ENCODE results near the gene VPS16.

The VPS16 gene

DNA sequence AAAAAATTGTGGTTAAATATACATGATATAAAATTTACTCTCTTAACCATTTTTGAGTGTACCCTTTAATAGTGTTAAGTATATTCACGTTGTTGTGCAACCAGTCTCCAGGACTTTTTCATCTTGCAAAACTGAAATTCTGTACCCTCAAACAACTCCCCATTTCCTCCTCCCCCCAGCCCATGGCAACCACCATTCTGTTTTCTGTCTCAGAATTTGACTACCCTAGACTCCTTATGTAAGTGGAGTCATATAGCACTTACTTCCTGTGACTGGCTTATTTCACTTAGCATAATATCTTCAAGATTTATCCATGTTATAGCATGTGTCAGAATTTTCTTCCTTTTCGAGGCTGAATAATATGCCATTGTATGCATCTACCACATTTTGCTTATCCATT is 5.1 kb downstream of the VPS16 start:
- TF ChIP-seq, protein P1, sequence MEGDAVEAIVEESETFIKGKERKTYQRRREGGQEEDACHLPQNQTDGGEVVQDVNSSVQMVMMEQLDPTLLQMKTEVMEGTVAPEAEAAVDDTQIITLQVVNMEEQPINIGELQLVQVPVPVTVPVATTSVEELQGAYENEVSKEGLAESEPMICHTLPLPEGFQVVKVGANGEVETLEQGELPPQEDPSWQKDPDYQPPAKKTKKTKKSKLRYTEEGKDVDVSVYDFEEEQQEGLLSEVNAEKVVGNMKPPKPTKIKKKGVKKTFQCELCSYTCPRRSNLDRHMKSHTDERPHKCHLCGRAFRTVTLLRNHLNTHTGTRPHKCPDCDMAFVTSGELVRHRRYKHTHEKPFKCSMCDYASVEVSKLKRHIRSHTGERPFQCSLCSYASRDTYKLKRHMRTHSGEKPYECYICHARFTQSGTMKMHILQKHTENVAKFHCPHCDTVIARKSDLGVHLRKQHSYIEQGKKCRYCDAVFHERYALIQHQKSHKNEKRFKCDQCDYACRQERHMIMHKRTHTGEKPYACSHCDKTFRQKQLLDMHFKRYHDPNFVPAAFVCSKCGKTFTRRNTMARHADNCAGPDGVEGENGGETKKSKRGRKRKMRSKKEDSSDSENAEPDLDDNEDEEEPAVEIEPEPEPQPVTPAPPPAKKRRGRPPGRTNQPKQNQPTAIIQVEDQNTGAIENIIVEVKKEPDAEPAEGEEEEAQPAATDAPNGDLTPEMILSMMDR (IDR thresholded peaks at IDR 0.05) = no peak
- no peak for TF ChIP-seq ZFX (IDR thresholded peaks at IDR 0.05; ENCODE audit: borderline replicate concordance)
- H3K27ac ChIP-seq = no peak overlapping the region

DNA sequence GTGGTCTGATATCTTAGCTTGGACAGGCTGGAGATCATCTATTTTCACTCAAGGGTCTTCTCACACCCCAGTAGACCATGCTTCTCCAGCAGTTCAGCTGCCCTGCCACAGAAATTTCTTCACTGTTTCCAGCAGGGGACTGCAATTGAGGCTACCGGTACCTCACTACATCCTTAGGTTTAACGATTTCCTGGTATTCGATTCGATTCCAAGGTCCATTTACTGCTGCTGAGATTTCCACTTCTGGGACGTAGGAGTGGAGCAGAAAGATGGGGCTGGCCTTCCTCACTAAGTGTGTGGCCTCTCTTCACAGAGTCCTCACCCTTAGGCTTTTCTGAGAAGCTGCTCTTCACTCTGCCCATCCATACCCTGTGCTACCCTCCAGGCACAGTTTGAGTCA is 6.2 kb downstream of the VPS16 start:
- TF ChIP-seq, protein P1 (IDR thresholded peaks at IDR 0.05) = no peak
- TF ChIP-seq ZFX (IDR thresholded peaks at IDR 0.05; ENCODE audit: borderline replicate concordance) = no peak
- H3K27ac ChIP-seq = no peak overlapping the region

DNA sequence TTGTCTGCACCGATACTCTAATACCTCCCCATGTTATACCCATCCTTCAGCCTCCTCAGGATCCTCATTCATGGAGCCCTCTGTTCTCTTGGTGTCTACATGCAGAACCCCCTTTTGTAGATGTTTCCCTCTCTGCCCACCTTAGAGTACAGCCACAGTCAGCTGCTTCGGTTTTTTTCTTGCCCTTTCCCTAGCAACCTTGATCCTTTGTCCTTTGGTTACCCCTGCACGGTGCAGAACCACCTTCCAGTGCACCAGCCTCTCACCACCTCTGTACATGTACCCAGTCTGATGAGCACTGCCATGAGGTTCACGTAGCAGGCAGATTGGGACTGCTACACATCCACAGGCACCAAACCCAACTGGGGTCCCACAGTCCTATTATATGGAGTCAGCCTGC is 7.3 kb downstream of the VPS16 start:
- H3K27ac ChIP-seq = no peak overlapping the region
- no peak for TF ChIP-seq ZFX (IDR thresholded peaks at IDR 0.05; ENCODE audit: borderline replicate concordance)
- TF ChIP-seq, protein P1 (IDR thresholded peaks at IDR 0.05) = no peak

DNA sequence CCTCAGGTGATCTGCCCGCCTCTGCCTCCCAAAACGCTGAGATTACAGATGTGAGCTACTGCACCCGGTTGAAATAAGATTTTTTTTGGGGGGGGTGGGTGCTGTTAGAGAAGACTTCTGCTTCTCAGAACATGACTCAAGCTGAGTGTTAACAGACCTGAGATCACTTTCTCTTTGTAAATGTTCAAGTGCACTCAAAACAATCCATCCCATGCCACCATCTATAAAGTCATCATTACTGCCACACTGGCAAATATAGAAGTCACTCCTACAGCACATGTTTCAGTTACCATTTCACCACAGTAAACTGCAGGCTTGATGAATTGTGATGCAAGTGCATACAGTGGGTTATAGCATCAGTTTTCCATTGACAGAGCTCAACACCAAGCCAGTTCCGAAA is 9.0 kb downstream of the VPS16 start:
- TF ChIP-seq ZFX (IDR thresholded peaks at IDR 0.05; ENCODE audit: borderline replicate concordance) = no peak
- TF ChIP-seq, protein P1 (IDR thresholded peaks at IDR 0.05) = no peak
- no peak overlapping the region for H3K27ac ChIP-seq

DNA sequence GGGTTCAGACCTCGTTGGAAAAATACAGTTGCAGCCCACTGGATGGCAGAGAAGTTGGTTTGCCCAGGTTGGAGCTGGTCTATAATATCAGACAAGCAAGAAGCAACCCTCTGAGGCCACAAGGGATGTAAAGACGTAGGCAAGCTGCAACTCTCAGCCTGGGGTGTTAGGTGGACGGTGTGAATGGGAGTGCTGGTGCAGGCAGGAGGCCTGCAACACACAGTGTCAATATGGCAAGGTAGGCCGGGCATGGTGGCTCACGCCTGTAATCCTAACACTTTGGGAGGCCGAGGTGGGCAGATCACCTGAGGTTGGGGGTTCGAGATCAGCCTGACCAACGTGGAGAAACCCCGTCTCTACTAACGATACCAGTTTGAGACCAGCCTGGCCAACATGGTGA is 10.5 kb downstream of the VPS16 start:
- TF ChIP-seq ZFX (IDR thresholded peaks at IDR 0.05; ENCODE audit: borderline replicate concordance) = no peak
- TF ChIP-seq, protein P1 (IDR thresholded peaks at IDR 0.05) = no peak

DNA sequence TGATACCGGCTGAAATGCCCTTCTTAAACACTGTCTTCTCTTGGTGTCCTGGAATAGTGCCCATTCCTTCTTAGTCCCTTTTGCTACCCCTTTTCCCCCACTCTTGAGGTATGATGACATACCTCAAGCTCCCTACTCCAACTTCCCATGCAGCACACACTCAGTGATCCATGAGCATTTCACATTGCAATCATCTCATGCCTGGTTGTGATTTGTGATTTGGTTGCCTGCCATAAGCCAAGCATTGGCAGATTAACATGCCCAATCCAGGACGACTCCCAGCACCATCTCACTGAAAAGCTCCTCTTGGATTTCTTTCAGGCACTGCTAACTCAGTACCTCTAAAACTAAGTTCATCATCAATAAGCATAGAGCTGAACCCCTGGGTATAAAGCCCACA is 18.0 kb downstream of the VPS16 start:
- TF ChIP-seq ZFX (IDR thresholded peaks at IDR 0.05; ENCODE audit: borderline replicate concordance) = no peak
- TF ChIP-seq, protein P1 (IDR thresholded peaks at IDR 0.05) = no peak

More for the DNA sequence above, 10.5 kb downstream of the VPS16 start:
- H3K27ac ChIP-seq = no peak overlapping the region

DNA sequence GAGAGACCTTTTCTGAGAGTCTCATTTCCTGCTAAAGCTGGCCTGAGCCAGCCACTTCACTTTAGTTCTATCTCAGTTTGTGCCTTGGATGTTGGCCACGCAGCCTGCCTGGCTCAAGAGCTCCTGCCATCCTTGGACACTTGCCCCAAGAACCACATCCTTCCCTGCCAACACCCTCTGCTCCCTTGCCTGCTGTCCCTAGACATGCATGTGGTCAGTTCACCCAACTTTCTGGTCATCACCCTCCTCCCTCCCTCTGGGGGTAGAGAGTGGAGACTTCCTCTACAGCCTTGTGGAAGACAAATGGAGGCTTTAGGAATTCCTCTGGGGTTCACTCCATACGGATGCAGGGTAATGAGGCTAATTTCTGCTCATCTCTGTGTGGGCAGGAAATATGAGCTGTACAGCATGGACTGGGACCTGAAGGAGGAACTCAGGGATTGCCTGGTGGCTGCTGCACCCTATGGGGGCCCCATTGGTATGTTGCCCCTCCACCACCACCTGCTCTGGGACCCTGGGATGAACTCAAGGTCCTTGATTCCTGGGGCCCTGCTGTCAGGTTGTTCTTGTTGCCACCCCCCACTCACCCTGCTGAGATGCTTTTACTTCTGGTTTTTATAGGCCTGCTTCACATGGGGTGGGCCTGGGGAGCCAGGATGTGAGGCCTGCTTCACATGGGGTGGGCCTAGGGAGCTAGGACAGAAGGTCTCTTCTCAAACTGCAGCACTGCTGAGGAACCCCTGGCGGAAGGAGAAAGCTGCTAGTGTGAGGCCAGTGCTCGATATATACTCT is 19.0 kb downstream of the VPS16 start:
- H3K27ac ChIP-seq = no peak overlapping the region
- TF ChIP-seq ZFX (IDR thresholded peaks at IDR 0.05; ENCODE audit: borderline replicate concordance) = no peak
- TF ChIP-seq, protein P1 (IDR thresholded peaks at IDR 0.05) = no peak

More for the DNA sequence above, 18.0 kb downstream of the VPS16 start:
- no peak overlapping the region for H3K27ac ChIP-seq
